GM13976 (cell line): Measurements from ENCODE around the gene FAM3A.

ENCODE experiments used
- DNase-seq: peaks from one replicate; pipeline ENCODE4 v3.0.0; 2012; ENCODE audit warnings: low spot score
- CTCF ChIP-seq: IDR thresholded peaks from 2 replicates; pipeline ENCODE4 v1.5.1; 2012; ENCODE audit warnings: borderline replicate concordance, mild to moderate bottlenecking; ENCODE audit not compliant: insufficient read depth; ENCODE audit errors: extremely low read depth, missing control alignments, control extremely low read depth
- in situ Hi-C: fragments of 300-500 bp; cut with MboI; formaldehyde crosslinking; loops from one replicate; pipeline ENCODE4 v1.12.0; 2022; ENCODE audit warnings: low sequenced_read_pairs, mixed read lengths, inconsistent platforms; ENCODE audit not compliant: unreplicated experiment

FAM3A gene

GRCh38 chrX:154487518-154488290, 28.3 kb downstream of the FAM3A start:
- no peak for TF ChIP-seq CTCF

GRCh38 chrX:154486396-154487207, 29.4 kb downstream of the FAM3A start, which contains the start of gene UBL4A:
Gene UBL4A (minus strand): TSS chrX:154486615. CDS start chrX:154486584, 31 bp downstream.
- in situ Hi-C loops, result no loop called here
- peak; percentile 77 for DNase-seq
- TF ChIP-seq CTCF, result no peak

More at GRCh38 chrX:154487518-154488290, 28.3 kb downstream of the FAM3A start:
- in situ Hi-C loops, result no loop called here
- DNase-seq, result no peak

GRCh38 chrX:154486052-154486395, 30.0 kb downstream of the FAM3A start:
- no peak for TF ChIP-seq CTCF
- DNase-seq, result no peak
- in situ Hi-C loops, result no loop called here

- TF ChIP-seq CTCF, result no peak
- no peak for DNase-seq
- in situ Hi-C loops, result no loop called here
Observed at GRCh38 chrX:154485150-154486051, 30.6 kb downstream of the FAM3A start.

GRCh38 chrX:154484255-154485149, 31.5 kb downstream of the FAM3A start:
- no peak for DNase-seq
- in situ Hi-C loops, result no loop called here
- TF ChIP-seq CTCF, result no peak
